ENCODE results near the gene NR2C2AP. TPM values are rescaled to one million over a fixed set of nuclear protein-coding genes. Genes with fewer than 3 reads are reported as not detected.

NR2C2AP gene
- total RNA-seq, 2 donors from 2014 or later = 4.3 to 8.1 TPM

DNA sequence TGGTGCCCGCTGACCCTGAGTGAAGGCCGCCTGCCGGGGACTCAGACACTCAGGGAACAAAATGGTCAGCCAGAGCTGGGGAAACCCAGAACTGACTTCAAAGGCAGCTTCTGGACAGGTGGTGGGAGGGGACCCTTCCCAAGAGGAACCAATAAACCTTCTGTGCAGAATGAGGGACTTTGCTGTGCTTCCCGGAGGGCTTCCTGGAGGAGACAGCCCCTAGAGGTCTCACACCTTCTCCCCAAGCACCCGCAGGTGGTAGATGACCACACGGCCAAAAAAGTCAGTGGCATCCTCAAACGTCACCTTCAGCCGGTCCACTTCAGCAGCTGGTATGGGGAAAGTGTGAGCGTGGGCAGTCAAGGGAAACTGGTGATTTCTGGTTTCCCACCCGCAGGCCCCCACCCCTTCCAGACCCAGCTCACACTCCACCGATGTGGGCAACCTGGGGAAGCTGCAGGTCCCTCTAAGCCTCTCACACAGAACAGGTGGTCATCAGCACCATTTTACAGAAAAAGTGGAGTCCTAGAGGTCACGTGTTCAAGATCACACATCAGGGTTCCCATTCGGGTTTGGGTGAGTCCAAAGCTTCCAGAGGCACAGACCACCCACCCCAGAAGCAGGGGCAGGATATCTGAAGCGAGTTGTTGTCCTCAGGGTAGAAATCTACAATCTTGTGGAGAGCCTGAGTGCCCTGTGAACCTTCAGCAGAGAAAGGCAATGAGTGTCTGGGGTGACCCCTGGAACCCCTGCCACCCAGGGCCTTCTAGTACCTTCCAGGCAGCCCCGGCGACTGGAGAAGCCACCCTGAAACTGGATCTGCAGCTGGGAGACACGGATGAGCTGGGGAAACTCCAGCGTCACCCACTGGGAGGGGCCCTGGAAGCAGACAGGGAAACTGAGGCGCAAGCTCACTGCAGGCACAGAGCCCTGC, 1.2 kb downstream of the NR2C2AP start:
- peaks cover 0 to 13% of the 10 kb centered on the region in 2 donors for H3K4me1 ChIP-seq
- H3K27me3 ChIP-seq = no peaks in the 10 kb centered on the region
- no peak for DNase-seq (ENCODE audit: low spot score)
- TF ChIP-seq, protein P1, sequence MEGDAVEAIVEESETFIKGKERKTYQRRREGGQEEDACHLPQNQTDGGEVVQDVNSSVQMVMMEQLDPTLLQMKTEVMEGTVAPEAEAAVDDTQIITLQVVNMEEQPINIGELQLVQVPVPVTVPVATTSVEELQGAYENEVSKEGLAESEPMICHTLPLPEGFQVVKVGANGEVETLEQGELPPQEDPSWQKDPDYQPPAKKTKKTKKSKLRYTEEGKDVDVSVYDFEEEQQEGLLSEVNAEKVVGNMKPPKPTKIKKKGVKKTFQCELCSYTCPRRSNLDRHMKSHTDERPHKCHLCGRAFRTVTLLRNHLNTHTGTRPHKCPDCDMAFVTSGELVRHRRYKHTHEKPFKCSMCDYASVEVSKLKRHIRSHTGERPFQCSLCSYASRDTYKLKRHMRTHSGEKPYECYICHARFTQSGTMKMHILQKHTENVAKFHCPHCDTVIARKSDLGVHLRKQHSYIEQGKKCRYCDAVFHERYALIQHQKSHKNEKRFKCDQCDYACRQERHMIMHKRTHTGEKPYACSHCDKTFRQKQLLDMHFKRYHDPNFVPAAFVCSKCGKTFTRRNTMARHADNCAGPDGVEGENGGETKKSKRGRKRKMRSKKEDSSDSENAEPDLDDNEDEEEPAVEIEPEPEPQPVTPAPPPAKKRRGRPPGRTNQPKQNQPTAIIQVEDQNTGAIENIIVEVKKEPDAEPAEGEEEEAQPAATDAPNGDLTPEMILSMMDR (IDR thresholded peaks at IDR 0.05) = no peak
- H3K27ac ChIP-seq = no peak overlapping the region
- H3K4me3 ChIP-seq = peak overlapping the region in 1 of 2 donors; percentile 66
- no peaks in the 10 kb centered on the region for H3K9me3 ChIP-seq
- peaks cover 11% of the 10 kb centered on the region for H3K36me3 ChIP-seq

- no peak for DNase-seq (ENCODE audit: low spot score)
- peaks cover 21% of the 10 kb centered on the region for H3K36me3 ChIP-seq
- H3K4me1 ChIP-seq = peaks cover 0 to 48% of the 10 kb centered on the region in 2 donors
- peak overlapping the region in 1 of 2 donors; percentile 3 for H3K4me3 ChIP-seq
- H3K27me3 ChIP-seq = no peaks in the 10 kb centered on the region
- no peaks in the 10 kb centered on the region for H3K9me3 ChIP-seq
- TF ChIP-seq, protein P1 (IDR thresholded peaks at IDR 0.05) = no peak
- H3K27ac ChIP-seq = no peak overlapping the region
Measured at GRCh38 chr19:19193926-19194325, 9.3 kb downstream of the NR2C2AP start.

DNA sequence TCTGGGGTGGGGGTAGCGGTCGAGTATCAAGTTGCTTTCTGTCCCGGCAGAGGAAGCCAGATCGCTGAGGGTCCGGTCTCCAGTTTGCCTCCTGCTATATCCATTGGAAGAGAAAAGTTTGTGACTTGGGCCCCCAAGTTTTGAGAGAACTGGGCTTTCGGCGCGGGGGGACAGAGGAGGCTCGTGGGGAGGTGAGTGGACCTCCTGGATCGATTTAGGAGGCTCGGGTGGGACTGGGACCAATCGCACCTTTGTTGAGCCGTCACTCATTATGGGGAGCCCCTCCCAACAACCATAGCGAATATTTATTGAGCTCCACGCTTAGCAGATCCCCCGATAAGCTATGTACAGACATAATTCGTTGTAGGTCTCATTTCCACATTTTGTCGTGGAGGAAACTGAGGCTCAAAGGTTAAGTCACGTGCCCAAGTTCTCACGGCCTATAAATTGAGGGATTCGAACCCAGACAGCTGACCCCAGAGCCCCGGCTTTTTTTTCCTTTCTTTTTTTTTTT, 10.2 kb downstream of the NR2C2AP start:
- DNase-seq (ENCODE audit: low spot score) = no peak

GRCh38 chr19:19192078-19192882, 10.9 kb downstream of the NR2C2AP start, which contains the start of the genes BORCS8 and RFXANK:
TSS of gene BORCS8 (minus strand) at chr19:19192152. CDS start at chr19:19192117, 35 bp downstream.
TSS of gene RFXANK (plus strand) at chr19:19192258. CDS start at chr19:19193947, 1,689 bp downstream.
- Histone ChIP-seq H3K4me3 (peak within 1 kb of the TSS; percentile 61 to 95), H3K27me3 (no peaks in the 10 kb centered on the region), H3K4me1 (peaks cover 0 to 53% of the 10 kb centered on the region in 2 donors), H3K27ac (peak within 1 kb of the TSS; percentile 99 to 100), H3K9me3 (no peaks in the 10 kb centered on the region), H3K36me3 (peaks cover 13% of the 10 kb centered on the region)
- DNase-seq (ENCODE audit: low spot score) = peak; percentile 99
- TF ChIP-seq, protein P1 (IDR thresholded peaks at IDR 0.05) = no peak

More for the DNA sequence above, 10.2 kb downstream of the NR2C2AP start:
- Histone ChIP-seq H3K4me3 (peak overlapping the region; percentile 61 to 95), H3K27me3 (no peaks in the 10 kb centered on the region), H3K4me1 (peaks cover 0 to 53% of the 10 kb centered on the region in 2 donors), H3K9me3 (no peaks in the 10 kb centered on the region), H3K36me3 (peaks cover 13% of the 10 kb centered on the region), H3K27ac (peak overlapping the region; percentile 99 to 100)
- TF ChIP-seq, protein P1 (IDR thresholded peaks at IDR 0.05) = no peak

GRCh38 chr19:19191768-19192077, 11.5 kb downstream of the NR2C2AP start:
- H3K4me1 ChIP-seq = peaks cover 0 to 53% of the 10 kb centered on the region in 2 donors
- no peaks in the 10 kb centered on the region for H3K9me3 ChIP-seq
- no peaks in the 10 kb centered on the region for H3K27me3 ChIP-seq
- TF ChIP-seq, protein P1 (IDR thresholded peaks at IDR 0.05) = no peak
- DNase-seq (ENCODE audit: low spot score) = no peak
- H3K36me3 ChIP-seq = peaks cover 10% of the 10 kb centered on the region
- H3K27ac ChIP-seq = peak overlapping the region; percentile 99 to 100
- peak overlapping the region; percentile 61 to 95 for H3K4me3 ChIP-seq

Measured in right atrium auricular region (tissue), 2 donors.